DOHH2 (cell line): ENCODE results near the gene SPATA31C1.

ENCODE experiments used
- H3F3A ChIP-seq: fragments of 200-600 bp; sonication (generic), shearing (Covaris generic); 2 replicates; pipeline ENCODE4 v1.6.0; 2016; ENCODE audit warnings: antibody characterized with exemption, mild to moderate bottlenecking; ENCODE audit not compliant: control insufficient read depth, insufficient read depth
- H3K27ac ChIP-seq: fragments of 200-600 bp; sonication (generic); 2 replicates; pipeline ENCODE4 v1.5.1; 2014; ENCODE audit warnings: low read depth, mild to moderate bottlenecking, low read length, moderate library complexity
- H3K27me3 ChIP-seq: fragments of 200-600 bp; sonication (generic); 2 replicates; pipeline ENCODE4 v1.6.1; 2014; ENCODE audit warnings: mild to moderate bottlenecking, low read length, mixed read lengths; ENCODE audit not compliant: control insufficient read depth
- H3K36me3 ChIP-seq: fragments of 200-600 bp; sonication (generic); 2 replicates; pipeline ENCODE4 v1.6.1; 2014; ENCODE audit warnings: mild to moderate bottlenecking, low read length, moderate library complexity, mixed read lengths; ENCODE audit not compliant: control insufficient read depth
- H3K4me1 ChIP-seq: fragments of 200-600 bp; sonication (generic); 2 replicates; pipeline ENCODE4 v1.6.1; 2014; ENCODE audit warnings: mild to moderate bottlenecking, low read length, mixed read lengths; ENCODE audit not compliant: control insufficient read depth
- H3K4me2 ChIP-seq: fragments of 200-600 bp; sonication (generic); 2 replicates; pipeline ENCODE4 v1.6.0; 2014; ENCODE audit warnings: mild to moderate bottlenecking, low read length, moderate library complexity
- H3K4me3 ChIP-seq: fragments of 200-600 bp; sonication (generic); 2 replicates; pipeline ENCODE4 v1.5.1; 2014; ENCODE audit warnings: mild to moderate bottlenecking, low read length, mixed read lengths
- H3K79me2 ChIP-seq: fragments of 200-600 bp; sonication (generic); 2 replicates; pipeline ENCODE4 v1.6.1; 2014; ENCODE audit warnings: mild to moderate bottlenecking, low read length, mixed read lengths; ENCODE audit not compliant: control insufficient read depth
- H3K9me2 ChIP-seq: fragments of 200-600 bp; sonication (generic); replicated peaks from 2 replicates; pipeline ENCODE4 v1.6.1; 2014; ENCODE audit warnings: mild to moderate bottlenecking, low read length, mixed read lengths; ENCODE audit not compliant: control insufficient read depth
- H3K9me3 ChIP-seq: fragments of 200-600 bp; sonication (generic); 2 replicates; pipeline ENCODE4 v1.6.1; 2014; ENCODE audit warnings: antibody characterized with exemption, low read length, mixed read lengths; ENCODE audit not compliant: control insufficient read depth, insufficient read depth
- H4K20me1 ChIP-seq: fragments of 200-600 bp; sonication (generic); 2 replicates; pipeline ENCODE4 v1.6.0; 2014; ENCODE audit warnings: low read depth, mild to moderate bottlenecking, antibody characterized with exemption, low read length, moderate library complexity; ENCODE audit not compliant: control insufficient read depth, insufficient read depth
- EZH2phosphoT487 ChIP-seq: fragments of 200-600 bp; sonication (generic); IDR thresholded peaks from 2 replicates; pipeline ENCODE4 v1.6.1; 2017; ENCODE audit warnings: borderline replicate concordance, mild to moderate bottlenecking, antibody characterized with exemption, low read length, moderate library complexity, mixed read lengths
- TF ChIP-seq, protein P1 (sequence below): fragments of 200-600 bp; sonication (generic); IDR thresholded peaks from one replicate; pipeline ENCODE4 v1.5.1; 2014; ENCODE audit warnings: antibody characterized with exemption, mild to moderate bottlenecking, low read depth, low read length; ENCODE audit not compliant: poor library complexity, severe bottlenecking

The SPATA31C1 gene

DNA sequence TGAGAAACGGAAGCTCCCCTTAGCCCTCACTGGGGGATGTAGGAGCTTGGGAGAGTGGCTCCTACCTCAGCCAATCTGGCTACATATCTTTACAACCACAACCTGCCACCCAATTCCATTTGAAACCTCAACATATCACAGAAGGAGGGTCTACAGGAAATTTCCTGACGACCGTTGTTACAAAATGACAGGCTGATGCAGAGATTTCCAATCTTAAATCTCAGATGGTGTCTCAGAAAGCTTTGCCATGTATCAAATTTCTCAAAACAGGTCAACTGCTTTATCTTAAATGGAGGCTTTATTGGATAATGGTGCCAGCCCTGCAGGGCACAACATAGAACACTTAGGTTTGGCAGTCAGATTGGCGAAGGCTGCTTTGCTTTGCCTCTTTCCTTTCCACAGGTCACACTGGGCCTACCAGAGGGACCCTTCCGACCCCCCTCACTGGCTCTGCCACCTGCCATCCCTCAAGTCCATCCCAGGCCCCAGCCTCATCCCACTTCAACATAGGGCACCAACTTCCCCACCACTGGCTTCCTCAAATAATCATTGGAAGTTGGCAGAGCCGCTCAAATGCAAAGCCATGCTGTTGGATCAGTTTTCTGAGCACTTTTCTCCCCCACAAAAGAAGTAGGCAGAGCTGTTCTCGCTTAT lies 46.2 kb upstream of the SPATA31C1 start:
- no peaks in the 10 kb centered on the region for H3K9me3 ChIP-seq
- no peaks in the 10 kb centered on the region for H3F3A ChIP-seq
- H3K27me3 ChIP-seq: no peaks in the 10 kb centered on the region
- no peaks in the 10 kb centered on the region for H3K4me1 ChIP-seq
- H3K79me2 ChIP-seq: no peaks in the 10 kb centered on the region
- H4K20me1 ChIP-seq: no peaks in the 10 kb centered on the region
- no peaks in the 10 kb centered on the region for H3K9me2 ChIP-seq
- H3K36me3 ChIP-seq: no peaks in the 10 kb centered on the region
- H3K4me3 ChIP-seq: no peak overlapping the region
- no peak overlapping the region for H3K4me2 ChIP-seq
- TF ChIP-seq, protein P1, sequence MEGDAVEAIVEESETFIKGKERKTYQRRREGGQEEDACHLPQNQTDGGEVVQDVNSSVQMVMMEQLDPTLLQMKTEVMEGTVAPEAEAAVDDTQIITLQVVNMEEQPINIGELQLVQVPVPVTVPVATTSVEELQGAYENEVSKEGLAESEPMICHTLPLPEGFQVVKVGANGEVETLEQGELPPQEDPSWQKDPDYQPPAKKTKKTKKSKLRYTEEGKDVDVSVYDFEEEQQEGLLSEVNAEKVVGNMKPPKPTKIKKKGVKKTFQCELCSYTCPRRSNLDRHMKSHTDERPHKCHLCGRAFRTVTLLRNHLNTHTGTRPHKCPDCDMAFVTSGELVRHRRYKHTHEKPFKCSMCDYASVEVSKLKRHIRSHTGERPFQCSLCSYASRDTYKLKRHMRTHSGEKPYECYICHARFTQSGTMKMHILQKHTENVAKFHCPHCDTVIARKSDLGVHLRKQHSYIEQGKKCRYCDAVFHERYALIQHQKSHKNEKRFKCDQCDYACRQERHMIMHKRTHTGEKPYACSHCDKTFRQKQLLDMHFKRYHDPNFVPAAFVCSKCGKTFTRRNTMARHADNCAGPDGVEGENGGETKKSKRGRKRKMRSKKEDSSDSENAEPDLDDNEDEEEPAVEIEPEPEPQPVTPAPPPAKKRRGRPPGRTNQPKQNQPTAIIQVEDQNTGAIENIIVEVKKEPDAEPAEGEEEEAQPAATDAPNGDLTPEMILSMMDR: no peak
- TF ChIP-seq EZH2phosphoT487: no peak
- H3K27ac ChIP-seq: no peak overlapping the region

DNA sequence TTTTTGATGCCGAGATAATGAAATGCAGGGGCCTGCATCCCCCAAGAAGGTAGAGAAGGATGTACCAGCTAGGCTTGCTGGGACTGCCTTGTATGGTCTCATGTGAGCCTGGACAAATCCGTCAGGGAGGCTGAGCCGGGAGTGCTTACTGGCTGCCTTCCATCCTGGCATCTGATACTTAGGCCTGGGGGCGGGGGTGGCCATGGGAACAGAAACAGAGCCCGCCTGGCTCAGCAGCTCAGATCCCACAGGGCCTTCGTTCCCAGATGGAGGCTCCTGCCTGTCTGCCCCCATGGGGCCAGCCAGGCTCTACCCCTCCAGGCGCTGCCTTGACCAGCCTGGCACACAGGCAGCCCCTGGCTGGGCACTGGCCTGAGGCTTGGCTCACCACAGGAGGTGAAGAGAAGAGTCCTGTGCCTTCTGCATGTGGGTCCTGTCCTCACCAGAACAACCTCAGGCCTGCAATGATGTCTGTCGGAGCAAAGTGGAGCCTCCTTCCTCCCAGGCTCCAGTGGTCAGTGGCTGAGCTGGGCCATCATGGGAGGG lies 45.6 kb upstream of the SPATA31C1 start:
- Histone ChIP-seq H3K9me2 (no peaks in the 10 kb centered on the region), H4K20me1 (no peaks in the 10 kb centered on the region), H3K36me3 (no peaks in the 10 kb centered on the region), H3K4me3 (no peak overlapping the region), H3K4me1 (no peaks in the 10 kb centered on the region), H3K27me3 (no peaks in the 10 kb centered on the region), H3K27ac (no peak overlapping the region), H3K4me2 (no peak overlapping the region), H3K79me2 (no peaks in the 10 kb centered on the region), H3K9me3 (no peaks in the 10 kb centered on the region), H3F3A (no peaks in the 10 kb centered on the region)
- TF ChIP-seq, protein P1: no peak
- TF ChIP-seq EZH2phosphoT487: no peak

GRCh38 chr9:87873607-87874303 lies 44.0 kb upstream of the SPATA31C1 start:
- no peak overlapping the region for H3K4me2 ChIP-seq
- H3K4me3 ChIP-seq: no peak overlapping the region
- TF ChIP-seq EZH2phosphoT487: no peak
- TF ChIP-seq, protein P1: no peak
- no peaks in the 10 kb centered on the region for H3F3A ChIP-seq
- H3K9me3 ChIP-seq: no peaks in the 10 kb centered on the region
- H3K79me2 ChIP-seq: no peaks in the 10 kb centered on the region
- no peaks in the 10 kb centered on the region for H3K27me3 ChIP-seq
- H3K27ac ChIP-seq: no peak overlapping the region
- H3K4me1 ChIP-seq: no peaks in the 10 kb centered on the region
- no peaks in the 10 kb centered on the region for H3K36me3 ChIP-seq
- no peaks in the 10 kb centered on the region for H3K9me2 ChIP-seq
- H4K20me1 ChIP-seq: no peaks in the 10 kb centered on the region
